GM18861 (cell line): ENCODE results near the gene SEC11A.
A peak's percentile ranks its signal among the peaks of the same experiment; 100 is the strongest.
"Not testable (repeated sequence)": the region's sequence is repeated elsewhere in the genome, so short reads cannot be mapped to it uniquely, and the experiment has no call there.

Source experiments
- ATAC-seq: cut with Tn5 transposase; IDR thresholded peaks from one replicate; pipeline ENCODE4 v1.9.1; 2021; ENCODE audit not compliant: unreplicated experiment

Gene SEC11A

DNA sequence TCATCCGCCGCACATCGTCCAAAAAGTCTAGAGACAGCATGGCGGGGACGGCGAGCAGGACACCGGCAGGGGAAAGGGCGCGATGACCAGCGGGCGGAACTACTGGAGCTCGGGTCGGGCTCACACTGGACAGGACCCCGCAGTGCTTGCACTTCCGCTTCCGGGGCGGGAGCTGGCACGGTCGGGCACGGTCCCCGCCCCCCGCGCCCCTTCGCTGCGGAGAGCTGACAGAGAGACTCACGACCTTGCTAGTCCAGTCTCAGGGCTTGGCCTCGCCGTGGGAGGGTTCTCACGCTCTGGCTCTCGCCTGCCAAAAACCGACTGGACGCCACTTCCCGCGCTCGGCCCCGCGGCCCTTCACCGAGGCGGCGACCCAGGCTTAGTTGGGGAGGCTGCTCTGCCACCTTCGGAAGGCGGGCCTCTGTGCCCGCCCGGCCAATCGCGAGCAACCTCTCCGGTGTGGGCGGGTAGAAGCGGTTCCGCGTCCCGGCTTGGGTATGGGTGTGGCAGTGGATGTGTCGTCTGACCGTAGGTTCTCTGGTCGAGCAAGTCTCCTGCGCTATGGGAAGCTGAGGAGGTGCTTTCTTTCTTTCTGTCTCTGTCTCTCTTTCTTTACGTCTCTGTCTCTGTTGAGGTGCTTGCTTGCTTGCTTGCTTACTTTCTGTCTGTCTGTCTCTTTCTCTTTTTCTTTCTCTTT lies at the start of gene SEC11A:
Gene SEC11A, minus strand, starts transcription at position 104 of the 697 bp plus-strand sequence. Its CDS starts 64 bp downstream, at position 40.
- ATAC-seq = peak; percentile 86

- ATAC-seq = no peak
These were observed 49.7 kb upstream of the SEC11A start for GRCh38 chr15:84765675-84766074.

GRCh38 chr15:84764989-84765388 lies 49.0 kb upstream of the SEC11A start:
- ATAC-seq = no peak

- ATAC-seq = no peak
These were observed 48.6 kb upstream of the SEC11A start for GRCh38 chr15:84764585-84764984.

- no peak for ATAC-seq
These were observed 47.1 kb upstream of the SEC11A start for GRCh38 chr15:84762840-84763572.

DNA sequence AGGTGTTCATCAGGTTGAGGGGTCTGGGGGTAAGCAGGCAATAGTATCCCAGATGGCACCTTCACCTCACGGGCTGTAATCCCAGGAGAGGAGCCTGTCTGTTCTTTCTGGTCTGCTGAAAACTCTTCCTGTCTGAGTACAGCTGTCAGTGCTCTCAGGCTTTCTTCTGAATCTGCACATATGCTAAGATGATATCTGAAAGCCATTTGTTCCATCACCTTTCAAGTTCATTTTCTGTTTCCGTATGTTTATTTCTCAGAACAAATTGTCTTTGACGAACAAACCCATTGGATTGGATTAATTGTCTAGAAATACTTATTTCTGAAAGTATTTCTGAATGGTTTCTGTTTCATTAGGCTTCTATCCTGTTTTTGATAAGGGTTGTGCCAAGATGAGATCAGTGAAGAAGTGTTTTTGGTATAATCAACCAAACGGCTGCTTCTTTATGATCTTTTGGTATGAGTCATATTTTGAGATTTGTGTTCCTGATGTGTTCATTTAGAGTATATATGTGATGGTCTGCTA lies 45.7 kb upstream of the SEC11A start:
- ATAC-seq = peak; percentile 48

DNA sequence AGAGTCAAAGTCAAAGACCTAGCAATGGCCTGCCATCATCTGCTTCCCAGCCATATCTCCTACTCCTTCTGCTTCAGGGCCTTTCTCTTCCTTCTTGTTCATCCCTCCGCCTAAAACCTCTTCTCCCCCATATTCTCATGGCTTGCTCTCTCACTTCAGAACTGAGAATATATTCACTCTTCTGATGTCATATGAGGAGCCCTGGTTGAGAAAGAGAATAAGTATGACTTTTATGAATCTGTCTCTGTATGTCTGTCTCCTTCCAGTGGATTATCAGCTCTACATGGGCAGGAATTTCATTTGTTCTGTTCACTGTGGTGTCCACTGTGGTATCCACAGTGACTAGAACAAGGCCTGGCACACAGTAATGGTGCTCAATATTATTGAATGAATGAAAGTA lies 44.3 kb upstream of the SEC11A start:
- ATAC-seq = no peak

DNA sequence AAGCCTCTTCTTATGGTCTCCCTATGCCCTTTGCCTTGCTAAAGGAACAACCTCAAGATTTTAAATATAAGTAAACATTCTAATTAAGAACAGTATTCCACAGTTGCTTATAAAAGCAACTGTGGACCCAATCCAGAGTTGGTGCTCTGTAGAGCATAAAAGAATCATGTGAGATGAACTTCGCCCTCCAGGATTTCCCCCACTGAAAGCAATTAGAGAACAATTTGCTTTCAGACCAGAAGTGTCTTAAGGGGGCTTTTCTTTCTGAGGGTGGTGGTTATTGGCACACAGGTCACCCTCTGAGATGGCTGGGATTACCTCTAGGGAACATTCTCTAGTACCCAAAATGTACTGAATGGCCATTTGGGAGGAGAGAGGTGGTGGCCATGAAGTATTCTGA lies 43.1 kb upstream of the SEC11A start:
- no peak for ATAC-seq

- ATAC-seq = no peak
These were observed 40.0 kb upstream of the SEC11A start for GRCh38 chr15:84755736-84756527.

DNA sequence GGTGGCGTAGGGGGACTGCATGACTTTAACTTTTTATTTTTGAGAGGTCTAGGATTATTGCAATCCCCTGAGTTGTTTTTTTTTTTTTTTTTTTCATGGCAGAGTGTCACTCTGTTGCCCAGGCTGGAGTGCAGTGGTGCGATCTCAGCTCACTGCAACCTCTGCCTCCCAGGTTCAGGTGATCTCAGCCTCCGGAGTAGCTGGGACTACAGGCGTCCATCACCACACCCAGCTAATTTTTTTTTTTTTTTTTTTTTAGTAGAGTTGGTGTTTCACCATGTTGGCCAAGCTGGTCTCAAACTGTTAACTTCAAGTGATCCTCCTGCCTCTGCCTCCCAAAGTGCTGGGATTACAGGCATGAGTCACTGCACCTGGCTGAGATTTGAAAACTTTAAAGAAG lies 39.0 kb upstream of the SEC11A start:
- not testable (repeated sequence) for ATAC-seq

DNA sequence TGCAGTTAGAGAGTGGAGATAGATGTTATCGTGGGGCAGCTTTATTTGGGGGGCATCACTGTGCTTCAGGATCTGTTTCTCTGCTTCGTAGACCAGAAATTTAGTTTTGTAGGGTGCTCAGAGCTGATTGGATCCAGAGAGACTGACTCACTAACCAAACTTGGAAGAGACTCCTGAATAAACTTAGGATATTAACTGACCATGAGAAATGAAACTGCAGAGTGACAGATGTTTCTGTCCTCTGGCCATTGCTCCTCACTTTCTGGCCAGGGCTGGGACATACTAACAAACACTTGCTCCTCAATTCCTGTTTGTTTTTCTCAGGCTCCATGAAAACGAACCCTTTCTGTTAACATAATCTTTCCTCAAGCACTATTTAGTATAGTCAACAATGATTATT lies 36.8 kb upstream of the SEC11A start:
- ATAC-seq = no peak

DNA sequence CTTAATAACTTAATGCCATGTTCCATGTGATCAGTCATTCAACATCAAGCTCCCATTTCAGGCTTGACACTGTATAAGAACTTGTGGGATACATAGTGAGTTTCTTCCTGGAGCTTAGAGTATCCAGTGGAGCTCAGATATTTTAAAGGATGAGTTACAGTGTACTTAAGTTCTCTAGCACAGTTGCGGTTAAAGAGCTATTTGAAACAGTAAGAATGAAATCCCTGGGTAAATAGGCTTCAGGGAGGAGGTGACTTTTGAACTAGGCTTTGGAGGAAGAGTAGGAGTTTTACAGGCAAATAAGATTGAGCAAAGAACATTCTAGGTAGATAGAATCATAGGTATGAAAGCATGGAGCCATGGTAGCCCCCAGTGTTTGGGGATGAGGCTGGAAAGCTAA lies 36.3 kb upstream of the SEC11A start:
- ATAC-seq = no peak

DNA sequence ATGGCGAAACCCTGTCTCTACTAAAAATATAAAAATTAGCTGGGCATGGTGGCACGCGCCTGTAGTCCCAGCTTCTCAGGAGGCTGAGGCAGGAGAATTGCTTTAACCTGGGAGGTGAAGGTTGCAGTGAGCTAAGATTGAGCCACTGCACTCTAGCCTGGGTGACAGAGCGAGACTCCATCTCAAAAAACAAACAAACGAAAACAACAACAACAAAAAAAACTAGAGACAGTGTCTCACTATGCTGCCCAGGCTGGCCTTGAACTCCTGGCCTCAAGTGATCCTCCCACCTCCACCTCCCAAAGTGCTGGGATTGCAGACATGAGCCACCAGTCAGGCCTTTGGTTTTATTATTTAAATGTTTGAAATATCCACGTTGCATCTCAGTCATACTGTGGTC lies 35.8 kb upstream of the SEC11A start:
- not testable (repeated sequence) for ATAC-seq

DNA sequence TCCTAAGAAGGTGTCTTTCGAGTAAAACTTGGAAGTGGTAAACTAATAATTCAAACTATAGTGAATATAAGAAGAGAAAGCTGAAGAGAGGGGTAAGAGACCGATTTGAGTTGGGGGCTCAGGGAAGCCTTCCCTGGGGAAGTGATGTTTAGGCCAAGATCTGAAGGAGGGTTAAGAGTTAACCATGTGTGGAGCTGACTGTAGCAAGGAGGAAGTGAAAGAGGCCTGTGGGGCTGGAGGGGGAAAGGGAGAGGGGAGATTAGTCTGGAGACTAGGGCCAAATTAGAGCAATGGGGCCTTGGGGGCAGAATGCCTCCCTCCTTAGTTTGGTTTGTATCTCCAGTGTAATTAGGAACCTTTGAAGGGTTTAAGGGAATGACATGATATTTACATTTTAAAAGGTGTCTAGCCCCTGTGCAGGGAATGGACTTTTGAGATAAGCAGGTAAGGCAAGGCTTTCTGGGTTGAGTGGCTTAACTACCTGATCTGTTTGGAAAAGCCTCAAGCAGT lies 34.7 kb upstream of the SEC11A start:
- peak; percentile 33 for ATAC-seq

- no peak for ATAC-seq
These were observed 33.4 kb upstream of the SEC11A start for GRCh38 chr15:84749111-84749991.

DNA sequence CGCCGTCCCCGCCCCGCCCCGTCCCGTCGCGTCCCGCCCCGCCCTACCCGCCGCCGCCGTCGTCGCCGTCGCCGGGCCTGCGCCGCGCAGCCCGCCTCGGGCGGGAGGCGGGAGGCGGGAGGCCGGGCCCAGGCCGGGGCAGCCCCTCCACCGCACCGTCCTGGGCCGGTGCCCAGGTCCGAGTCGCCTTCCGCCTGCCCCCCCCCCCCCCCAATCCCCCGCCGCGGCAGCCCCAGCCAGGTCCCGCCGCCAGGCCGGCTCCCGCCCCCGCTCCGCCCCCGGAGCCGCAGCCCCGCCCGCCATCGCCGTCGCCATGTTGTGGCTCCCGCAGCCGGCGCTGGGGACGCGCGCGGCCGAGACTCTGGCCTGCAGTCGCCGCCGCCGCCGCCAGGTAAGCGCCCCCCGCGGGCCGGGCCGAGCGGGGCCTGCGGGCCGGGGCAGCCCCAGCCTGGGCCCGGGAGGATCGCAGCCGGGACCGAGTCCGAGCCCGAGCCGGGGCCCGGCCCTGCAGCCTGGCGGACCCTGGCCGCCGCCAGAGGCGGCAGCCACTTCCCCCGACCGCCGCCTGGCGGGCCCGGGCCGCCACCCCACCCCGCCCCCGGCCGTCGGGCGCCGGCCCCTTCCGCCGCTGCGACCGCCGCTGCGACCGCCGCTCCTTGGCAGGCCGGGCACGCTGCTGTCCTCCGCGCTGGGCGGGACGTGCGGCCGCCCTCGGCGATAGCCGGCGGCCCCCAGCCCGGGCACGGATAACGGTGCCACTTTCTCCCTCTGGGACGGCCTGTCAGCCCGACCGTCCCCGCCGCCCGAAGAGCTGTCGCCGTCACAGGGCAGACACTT lies 32.6 kb upstream of the SEC11A start, which contains the start of gene ZNF592:
Gene ZNF592, plus strand, starts transcription at position 319 of the 837 bp plus-strand sequence. CDS start 34,084 bp downstream, outside the sequence.
- ATAC-seq = peak; percentile 26

GRCh38 chr15:84747416-84748273 lies 31.7 kb upstream of the SEC11A start:
- peak; percentile 43 for ATAC-seq

DNA sequence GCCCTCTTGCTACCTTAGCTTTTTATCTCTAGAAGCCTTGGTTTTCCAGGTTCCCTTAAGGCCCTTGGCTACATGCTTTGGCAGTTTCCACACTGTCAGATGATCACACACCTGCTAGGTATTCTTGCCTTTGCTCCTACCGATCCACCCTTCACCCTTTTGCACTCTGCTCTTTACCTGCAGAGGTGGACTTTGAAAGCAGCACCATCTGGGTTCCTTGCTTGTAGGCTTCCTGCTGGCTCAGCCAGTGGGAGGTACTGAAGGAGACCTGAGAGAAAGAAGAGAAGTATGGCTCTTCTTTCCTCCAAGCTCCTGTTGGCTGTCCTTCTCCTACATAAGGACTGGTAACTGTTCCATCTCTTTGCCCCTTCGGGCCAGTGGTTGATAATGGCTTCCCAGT lies 25.2 kb upstream of the SEC11A start:
- no peak for ATAC-seq
